Gastrocnemius medialis (tissue), 4 donors: ENCODE data around the gene ANKRD17. TPM values are rescaled to one million over a fixed set of nuclear protein-coding genes. Genes with fewer than 3 reads are reported as not detected.

Source experiments
- ATAC-seq, 2 donors: fragments of 150-250 bp; one replicate each; pipeline ENCODE4 v1.9.1; 2016
- DNase-seq, 2 donors: peaks; one replicate each; pipeline ENCODE4 v3.0.0-alpha.2; 2019
- H3K27ac ChIP-seq, 4 donors: fragments of 200-600 bp; sonication (generic); 1 replicate in 1 of 4; 2 replicates in 3 of 4; pipeline ENCODE4 v1.5.1; 2016 to 2018; ENCODE audit warnings: mild to moderate bottlenecking in 2 of 4, moderate library complexity in 1 of 4
- H3K27me3 ChIP-seq, 3 donors: fragments of 200-600 bp; sonication (generic) in 2 of 3; 1 replicate in 1 of 3; 2 replicates in 2 of 3; pipeline versions ENCODE4 v1.5.1 to v1.6.0; 2016 to 2019; ENCODE audit warnings: mild to moderate bottlenecking in 1 of 3, moderate library complexity in 1 of 3
- H3K36me3 ChIP-seq, 2 donors: fragments of 200-600 bp; sonication (generic) in 1 of 2; one replicate each; pipeline ENCODE4 v1.5.1; 2017 to 2018
- H3K4me1 ChIP-seq, 2 donors: fragments of 200-600 bp; sonication (generic) in 1 of 2; one replicate each; pipeline ENCODE4 v1.5.1; 2016 to 2017; ENCODE audit warnings: mild to moderate bottlenecking in 2 of 2
- H3K4me3 ChIP-seq, 4 donors: fragments of 200-600 bp; sonication (generic) in 3 of 4; 1 replicate in 1 of 4; 2 replicates in 3 of 4; pipeline ENCODE4 v1.5.1; 2016 to 2019; ENCODE audit warnings: mild to moderate bottlenecking in 2 of 4
- H3K9me3 ChIP-seq, 3 donors: fragments of 200-600 bp; sonication (generic) in 2 of 3; 1 replicate in 1 of 3; 2 replicates in 2 of 3; pipeline ENCODE4 v1.5.1; 2016 to 2019
- CTCF ChIP-seq, 5 experiments: fragments of 450-650 bp in 3 of 5; fragments of 200-600 bp in 2 of 5; sonication (generic) in 2 of 5; IDR thresholded peaks in 4 of 5; conservative IDR thresholded peaks in 1 of 5; 1 replicate in 4 of 5; 2 replicates in 1 of 5; pipeline ENCODE4 v1.5.1; 2016 to 2019; ENCODE audit warnings: antibody characterized with exemption in 5 of 5, mild to moderate bottlenecking in 3 of 5, moderate library complexity in 3 of 5
- POLR2A ChIP-seq, 2 donors: fragments of 450-650 bp; IDR thresholded peaks; one replicate each; pipeline ENCODE4 v1.6.1; 2017; ENCODE audit warnings: antibody characterized with exemption in 2 of 2, mild to moderate bottlenecking in 2 of 2, moderate library complexity in 2 of 2
- in situ Hi-C, 4 donors: fragments of 200-750 bp; cut with MboI; loops; one replicate each; pipeline versions ENCODE4 v1.15.0 to v1.8.0; 2017; ENCODE audit warnings: low sequenced_read_pairs in 4 of 4
- intact Hi-C: fragments of 100-400 bp; cut with DNase I; formaldehyde crosslinking; loops from one replicate; pipeline ENCODE4 v1.15.1; 2023; ENCODE audit warnings: low total_unique reads
- total RNA-seq, 4 donors: library from RNA; depleted of rRNA; stranded (reverse); fragments of >200 nt; gene quantifications; one replicate each; pipeline versions ENCODE4 v1.1.0 to v1.2.3, GENCODE V29; 2016

Gene ANKRD17
- total RNA-seq, 4 donors from 2014 or later = 40.8 to 68.5 (median 54.8) TPM

- no peaks in the 10 kb centered on the region for H3K4me1 ChIP-seq
- intact Hi-C loops (no loop called here), in situ Hi-C loops (loop anchor here in 1 of 4 donors (25.0 kb wide), 1 partner anchor 1111 kb away; the partner anchor contains the start of gene MTHFD2L)
- no peaks in the 10 kb centered on the region for H3K9me3 ChIP-seq
- no peaks in the 10 kb centered on the region for H3K27me3 ChIP-seq
- no peak for DNase-seq
- no peak for ATAC-seq
- H3K36me3 ChIP-seq = peaks cover 0 to 28% of the 10 kb centered on the region in 2 donors
- H3K27ac ChIP-seq = no peak overlapping the region
- no peak overlapping the region for H3K4me3 ChIP-seq
- no peak for TF ChIP-seq CTCF (IDR thresholded peaks at IDR 0.05 in 4 of 5, conservative IDR thresholded peaks at IDR 0.05 in 1 of 5)
- no peak for TF ChIP-seq POLR2A (IDR thresholded peaks at IDR 0.05)
Measured at GRCh38 chr4:73051625-73052024, 207.0 kb downstream of the ANKRD17 start.

DNA sequence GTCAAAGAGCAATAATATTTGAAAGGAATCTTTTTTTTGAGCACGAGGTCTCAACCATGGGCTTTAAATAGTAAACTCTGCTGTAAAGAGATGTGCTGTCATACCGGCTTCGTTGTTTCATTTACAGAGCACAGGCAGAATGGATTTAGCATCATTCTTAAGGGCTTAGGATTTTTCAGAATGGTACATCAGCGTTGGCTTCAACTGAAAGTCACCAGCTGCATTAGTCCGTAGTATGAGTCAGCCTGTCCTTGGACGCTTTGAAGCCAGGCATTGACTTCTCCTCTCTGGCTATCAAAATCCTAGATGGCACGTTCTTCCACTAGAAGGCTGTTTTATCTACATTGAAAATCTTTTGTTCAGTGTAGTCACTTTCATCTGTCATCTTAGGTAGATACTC, 212.7 kb downstream of the ANKRD17 start:
- DNase-seq = no peak
- intact Hi-C loops = no loop called here
- Histone ChIP-seq H3K36me3 (no peaks in the 10 kb centered on the region), H3K27ac (no peak overlapping the region), H3K4me3 (no peak overlapping the region), H3K4me1 (no peaks in the 10 kb centered on the region), H3K27me3 (no peaks in the 10 kb centered on the region), H3K9me3 (no peaks in the 10 kb centered on the region)
- ATAC-seq = no peak
- TF ChIP-seq POLR2A (IDR thresholded peaks at IDR 0.05) (no peak), CTCF (IDR thresholded peaks at IDR 0.05 in 4 of 5, conservative IDR thresholded peaks at IDR 0.05 in 1 of 5) (no peak)
- in situ Hi-C loops = no loop called here

DNA sequence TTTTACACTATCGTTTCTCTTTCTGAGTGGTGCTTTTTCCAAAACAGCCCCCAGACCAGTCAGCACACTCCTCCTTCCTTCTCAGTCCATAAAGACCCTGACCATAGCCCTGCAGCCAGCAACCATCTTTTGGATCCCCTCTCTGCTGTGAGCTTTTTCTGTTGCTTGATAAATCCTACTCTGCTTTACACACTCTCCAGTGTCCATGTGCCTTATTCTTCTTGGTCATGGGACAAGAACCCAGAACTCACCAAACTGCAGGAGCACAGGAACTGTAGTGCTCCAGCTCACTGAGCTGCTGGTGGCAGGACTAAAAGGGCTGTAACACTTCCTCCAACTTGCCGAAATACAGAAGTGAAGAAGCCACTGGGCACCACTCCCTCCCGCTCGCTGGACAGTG, 221.5 kb downstream of the ANKRD17 start:
- intact Hi-C loops = no loop called here
- no peak for DNase-seq
- Histone ChIP-seq H3K9me3 (peaks cover 0 to 5% (median 0%) of the 10 kb centered on the region in 3 donors), H3K36me3 (no peaks in the 10 kb centered on the region), H3K27me3 (no peaks in the 10 kb centered on the region), H3K27ac (no peak overlapping the region), H3K4me1 (no peaks in the 10 kb centered on the region), H3K4me3 (no peak overlapping the region)
- TF ChIP-seq POLR2A (IDR thresholded peaks at IDR 0.05) = no peak
- no peak for TF ChIP-seq CTCF (IDR thresholded peaks at IDR 0.05 in 4 of 5, conservative IDR thresholded peaks at IDR 0.05 in 1 of 5)
- in situ Hi-C loops = no loop called here
- no peak for ATAC-seq

DNA sequence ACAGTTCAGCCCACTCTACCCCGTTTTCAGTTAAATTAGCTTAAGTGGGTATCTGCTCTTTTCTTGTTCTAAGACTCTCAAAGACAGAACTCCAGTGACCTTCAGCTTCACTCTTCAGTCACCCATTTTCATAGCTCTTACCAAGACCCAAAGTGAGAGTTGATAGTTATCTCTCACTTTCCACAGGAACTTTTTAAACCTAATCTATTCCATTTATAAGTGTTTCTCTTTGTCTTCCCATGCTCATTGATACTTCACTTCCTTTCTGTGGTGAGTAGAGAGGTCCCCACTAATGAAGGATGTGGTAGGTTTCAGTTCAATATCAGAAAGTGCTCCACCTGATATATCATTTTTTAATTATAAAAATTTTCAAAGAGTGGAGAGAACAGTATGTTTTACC, 222.5 kb downstream of the ANKRD17 start:
- no peak overlapping the region for H3K27ac ChIP-seq
- intact Hi-C loops (no loop called here), in situ Hi-C loops (no loop called here)
- H3K27me3 ChIP-seq = no peaks in the 10 kb centered on the region
- no peak for ATAC-seq
- no peaks in the 10 kb centered on the region for H3K36me3 ChIP-seq
- TF ChIP-seq CTCF (IDR thresholded peaks at IDR 0.05 in 4 of 5, conservative IDR thresholded peaks at IDR 0.05 in 1 of 5) = no peak
- TF ChIP-seq POLR2A (IDR thresholded peaks at IDR 0.05) = no peak
- DNase-seq = no peak
- H3K9me3 ChIP-seq = peaks cover 0 to 5% (median 0%) of the 10 kb centered on the region in 3 donors
- H3K4me3 ChIP-seq = no peak overlapping the region
- H3K4me1 ChIP-seq = no peaks in the 10 kb centered on the region

GRCh38 chr4:73034896-73035295, 223.7 kb downstream of the ANKRD17 start:
- no peak for DNase-seq
- no peak overlapping the region for H3K27ac ChIP-seq
- no peaks in the 10 kb centered on the region for H3K27me3 ChIP-seq
- in situ Hi-C loops (no loop called here), intact Hi-C loops (no loop called here)
- no peak for TF ChIP-seq POLR2A (IDR thresholded peaks at IDR 0.05)
- no peak for TF ChIP-seq CTCF (IDR thresholded peaks at IDR 0.05 in 4 of 5, conservative IDR thresholded peaks at IDR 0.05 in 1 of 5)
- H3K9me3 ChIP-seq = peaks cover 0 to 5% (median 0%) of the 10 kb centered on the region in 3 donors
- no peaks in the 10 kb centered on the region for H3K36me3 ChIP-seq
- no peak overlapping the region for H3K4me3 ChIP-seq
- no peak for ATAC-seq
- no peaks in the 10 kb centered on the region for H3K4me1 ChIP-seq
